ENCODE measurements around the gene NAP1L5.

NAP1L5 gene

DNA sequence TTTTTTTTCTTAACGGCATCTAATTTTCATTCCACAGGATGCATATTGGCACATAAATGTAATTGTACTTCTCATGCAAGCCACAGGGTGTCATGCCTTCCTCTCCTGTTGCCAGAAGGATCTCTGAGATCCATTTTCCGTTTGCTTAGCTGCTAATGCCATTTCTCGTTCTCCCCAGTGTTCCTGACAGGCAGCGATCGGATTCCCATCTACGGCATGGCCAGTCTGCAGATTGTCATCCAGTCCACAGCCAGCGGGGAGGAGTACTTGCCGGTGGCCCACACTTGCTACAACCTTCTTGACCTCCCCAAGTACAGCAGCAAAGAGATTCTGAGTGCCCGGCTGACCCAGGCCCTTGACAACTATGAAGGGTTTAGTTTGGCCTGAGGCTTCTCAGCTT is 8.9 kb upstream of the NAP1L5 start:
- TF ChIP-seq ZFP3 (CRISPR knock-in tag; IDR thresholded peaks at IDR 0.05) (no peak), SNAI2 (CRISPR knock-in tag; IDR thresholded peaks at IDR 0.05) (no peak), ISL1 (CRISPR knock-in tag; IDR thresholded peaks at IDR 0.05) (no peak), ZFP30 (CRISPR knock-in tag; IDR thresholded peaks at IDR 0.05) (no peak)
- TF ChIP-seq, protein P1, sequence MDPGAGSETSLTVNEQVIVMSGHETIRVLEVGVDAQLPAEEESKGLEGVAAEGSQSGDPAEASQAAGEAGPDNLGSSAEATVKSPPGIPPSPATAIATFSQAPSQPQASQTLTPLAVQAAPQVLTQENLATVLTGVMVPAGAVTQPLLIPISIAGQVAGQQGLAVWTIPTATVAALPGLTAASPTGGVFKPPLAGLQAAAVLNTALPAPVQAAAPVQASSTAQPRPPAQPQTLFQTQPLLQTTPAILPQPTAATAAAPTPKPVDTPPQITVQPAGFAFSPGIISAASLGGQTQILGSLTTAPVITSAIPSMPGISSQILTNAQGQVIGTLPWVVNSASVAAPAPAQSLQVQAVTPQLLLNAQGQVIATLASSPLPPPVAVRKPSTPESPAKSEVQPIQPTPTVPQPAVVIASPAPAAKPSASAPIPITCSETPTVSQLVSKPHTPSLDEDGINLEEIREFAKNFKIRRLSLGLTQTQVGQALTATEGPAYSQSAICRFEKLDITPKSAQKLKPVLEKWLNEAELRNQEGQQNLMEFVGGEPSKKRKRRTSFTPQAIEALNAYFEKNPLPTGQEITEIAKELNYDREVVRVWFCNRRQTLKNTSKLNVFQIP (CRISPR knock-in tag; IDR thresholded peaks at IDR 0.05; ENCODE audit: borderline replicate concordance, low read depth), result no peak
- peak; percentile 97 for ATAC-seq

DNA sequence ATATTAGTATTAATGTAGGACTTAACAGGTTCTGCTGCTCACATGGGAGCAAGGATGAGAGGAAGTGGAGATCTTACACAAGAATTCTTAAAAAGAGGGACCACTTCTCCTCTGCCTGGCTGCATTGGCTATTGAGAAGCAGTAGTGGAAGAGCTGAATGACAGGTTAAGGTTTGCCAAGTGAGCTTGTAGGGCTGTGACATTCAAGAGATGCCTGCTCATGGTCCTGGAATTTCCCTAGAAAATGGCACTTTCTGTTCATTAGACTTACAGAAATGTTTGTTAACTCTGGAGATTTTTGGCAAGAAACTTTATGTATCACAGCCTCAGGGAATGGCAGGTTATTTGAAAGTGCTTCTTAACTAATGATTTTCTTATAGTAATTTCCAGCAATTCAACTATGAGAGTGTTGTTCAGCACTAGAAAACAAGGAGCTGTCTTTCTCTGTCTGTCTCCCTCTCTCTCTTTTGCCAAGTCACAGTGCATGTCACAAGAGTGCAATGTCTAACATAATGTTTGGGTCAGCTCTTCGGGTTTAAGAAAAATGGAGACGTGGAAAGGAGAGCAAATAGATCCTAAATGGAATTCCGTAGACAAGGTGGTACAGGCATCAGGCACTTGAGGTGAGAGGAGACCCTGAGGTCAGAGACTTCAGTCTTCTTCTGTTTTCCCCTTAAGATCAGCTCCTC is 8.3 kb upstream of the NAP1L5 start:
- peak; percentile 69 for ATAC-seq
- TF ChIP-seq CSDC2 (CRISPR knock-in tag; IDR thresholded peaks at IDR 0.05) (no peak), SNAI2 (CRISPR knock-in tag; IDR thresholded peaks at IDR 0.05) (no peak), RARB (CRISPR knock-in tag; IDR thresholded peaks at IDR 0.05) (no peak), PPARA (CRISPR knock-in tag; IDR thresholded peaks at IDR 0.05; ENCODE audit: borderline replicate concordance) (no peak), TCF4 (CRISPR knock-in tag; IDR thresholded peaks at IDR 0.05; ENCODE audit: borderline replicate concordance) (no peak), ZNF8 (CRISPR knock-in tag; IDR thresholded peaks at IDR 0.05) (no peak), ARNTL (CRISPR knock-in tag; IDR thresholded peaks at IDR 0.05; ENCODE audit: borderline replicate concordance, low read depth) (no peak), BACH2 (CRISPR knock-in tag; IDR thresholded peaks at IDR 0.05; ENCODE audit: borderline replicate concordance) (no peak), ZFP3 (CRISPR knock-in tag; IDR thresholded peaks at IDR 0.05) (no peak)
- TF ChIP-seq, protein P2, sequence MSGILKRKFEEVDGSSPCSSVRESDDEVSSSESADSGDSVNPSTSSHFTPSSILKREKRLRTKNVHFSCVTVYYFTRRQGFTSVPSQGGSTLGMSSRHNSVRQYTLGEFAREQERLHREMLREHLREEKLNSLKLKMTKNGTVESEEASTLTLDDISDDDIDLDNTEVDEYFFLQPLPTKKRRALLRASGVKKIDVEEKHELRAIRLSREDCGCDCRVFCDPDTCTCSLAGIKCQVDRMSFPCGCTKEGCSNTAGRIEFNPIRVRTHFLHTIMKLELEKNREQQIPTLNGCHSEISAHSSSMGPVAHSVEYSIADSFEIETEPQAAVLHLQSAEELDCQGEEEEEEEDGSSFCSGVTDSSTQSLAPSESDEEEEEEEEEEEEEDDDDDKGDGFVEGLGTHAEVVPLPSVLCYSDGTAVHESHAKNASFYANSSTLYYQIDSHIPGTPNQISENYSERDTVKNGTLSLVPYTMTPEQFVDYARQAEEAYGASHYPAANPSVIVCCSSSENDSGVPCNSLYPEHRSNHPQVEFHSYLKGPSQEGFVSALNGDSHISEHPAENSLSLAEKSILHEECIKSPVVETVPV (CRISPR knock-in tag; IDR thresholded peaks at IDR 0.05), result no peak
- TF ChIP-seq, protein P3, sequence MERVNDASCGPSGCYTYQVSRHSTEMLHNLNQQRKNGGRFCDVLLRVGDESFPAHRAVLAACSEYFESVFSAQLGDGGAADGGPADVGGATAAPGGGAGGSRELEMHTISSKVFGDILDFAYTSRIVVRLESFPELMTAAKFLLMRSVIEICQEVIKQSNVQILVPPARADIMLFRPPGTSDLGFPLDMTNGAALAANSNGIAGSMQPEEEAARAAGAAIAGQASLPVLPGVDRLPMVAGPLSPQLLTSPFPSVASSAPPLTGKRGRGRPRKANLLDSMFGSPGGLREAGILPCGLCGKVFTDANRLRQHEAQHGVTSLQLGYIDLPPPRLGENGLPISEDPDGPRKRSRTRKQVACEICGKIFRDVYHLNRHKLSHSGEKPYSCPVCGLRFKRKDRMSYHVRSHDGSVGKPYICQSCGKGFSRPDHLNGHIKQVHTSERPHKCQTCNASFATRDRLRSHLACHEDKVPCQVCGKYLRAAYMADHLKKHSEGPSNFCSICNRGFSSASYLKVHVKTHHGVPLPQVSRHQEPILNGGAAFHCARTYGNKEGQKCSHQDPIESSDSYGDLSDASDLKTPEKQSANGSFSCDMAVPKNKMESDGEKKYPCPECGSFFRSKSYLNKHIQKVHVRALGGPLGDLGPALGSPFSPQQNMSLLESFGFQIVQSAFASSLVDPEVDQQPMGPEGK (CRISPR knock-in tag; IDR thresholded peaks at IDR 0.05; ENCODE audit: borderline replicate concordance), result no peak

DNA sequence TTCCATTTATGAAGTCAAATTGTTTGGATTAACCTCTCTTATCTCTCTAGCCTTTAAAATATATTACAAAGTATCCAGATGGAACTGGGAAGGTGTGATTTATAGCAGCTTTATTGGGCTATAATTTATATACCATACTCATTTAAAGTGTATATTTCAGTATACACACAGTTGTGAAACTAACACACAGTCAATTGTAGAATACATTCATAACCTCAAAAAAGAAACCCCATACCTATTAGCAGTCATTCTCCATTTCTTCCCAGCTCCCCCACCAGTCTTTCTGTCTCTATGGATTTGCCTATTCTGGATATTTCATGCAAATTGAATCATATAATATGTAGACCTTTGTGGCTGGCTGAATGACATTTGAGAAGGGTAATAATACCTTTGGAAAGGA is 7.6 kb upstream of the NAP1L5 start:
- TF ChIP-seq ARNTL (CRISPR knock-in tag; IDR thresholded peaks at IDR 0.05; ENCODE audit: borderline replicate concordance, low read depth), result no peak
- TF ChIP-seq, protein P4, sequence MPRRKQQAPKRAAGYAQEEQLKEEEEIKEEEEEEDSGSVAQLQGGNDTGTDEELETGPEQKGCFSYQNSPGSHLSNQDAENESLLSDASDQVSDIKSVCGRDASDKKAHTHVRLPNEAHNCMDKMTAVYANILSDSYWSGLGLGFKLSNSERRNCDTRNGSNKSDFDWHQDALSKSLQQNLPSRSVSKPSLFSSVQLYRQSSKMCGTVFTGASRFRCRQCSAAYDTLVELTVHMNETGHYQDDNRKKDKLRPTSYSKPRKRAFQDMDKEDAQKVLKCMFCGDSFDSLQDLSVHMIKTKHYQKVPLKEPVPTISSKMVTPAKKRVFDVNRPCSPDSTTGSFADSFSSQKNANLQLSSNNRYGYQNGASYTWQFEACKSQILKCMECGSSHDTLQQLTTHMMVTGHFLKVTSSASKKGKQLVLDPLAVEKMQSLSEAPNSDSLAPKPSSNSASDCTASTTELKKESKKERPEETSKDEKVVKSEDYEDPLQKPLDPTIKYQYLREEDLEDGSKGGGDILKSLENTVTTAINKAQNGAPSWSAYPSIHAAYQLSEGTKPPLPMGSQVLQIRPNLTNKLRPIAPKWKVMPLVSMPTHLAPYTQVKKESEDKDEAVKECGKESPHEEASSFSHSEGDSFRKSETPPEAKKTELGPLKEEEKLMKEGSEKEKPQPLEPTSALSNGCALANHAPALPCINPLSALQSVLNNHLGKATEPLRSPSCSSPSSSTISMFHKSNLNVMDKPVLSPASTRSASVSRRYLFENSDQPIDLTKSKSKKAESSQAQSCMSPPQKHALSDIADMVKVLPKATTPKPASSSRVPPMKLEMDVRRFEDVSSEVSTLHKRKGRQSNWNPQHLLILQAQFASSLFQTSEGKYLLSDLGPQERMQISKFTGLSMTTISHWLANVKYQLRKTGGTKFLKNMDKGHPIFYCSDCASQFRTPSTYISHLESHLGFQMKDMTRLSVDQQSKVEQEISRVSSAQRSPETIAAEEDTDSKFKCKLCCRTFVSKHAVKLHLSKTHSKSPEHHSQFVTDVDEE (CRISPR knock-in tag; IDR thresholded peaks at IDR 0.05), result no peak
- no peak for TF ChIP-seq ZNF8 (CRISPR knock-in tag; IDR thresholded peaks at IDR 0.05)
- no peak for TF ChIP-seq OSR1 (CRISPR knock-in tag; IDR thresholded peaks at IDR 0.05)
- TF ChIP-seq PPARA (CRISPR knock-in tag; IDR thresholded peaks at IDR 0.05; ENCODE audit: borderline replicate concordance), result no peak
- TF ChIP-seq ESRRG (CRISPR knock-in tag; IDR thresholded peaks at IDR 0.05), result no peak
- TF ChIP-seq BACH2 (CRISPR knock-in tag; IDR thresholded peaks at IDR 0.05; ENCODE audit: borderline replicate concordance), result no peak
- no peak for TF ChIP-seq ZNF565 (CRISPR knock-in tag; conservative IDR thresholded peaks at IDR 0.05; ENCODE audit: low read depth)
- no peak for ATAC-seq

DNA sequence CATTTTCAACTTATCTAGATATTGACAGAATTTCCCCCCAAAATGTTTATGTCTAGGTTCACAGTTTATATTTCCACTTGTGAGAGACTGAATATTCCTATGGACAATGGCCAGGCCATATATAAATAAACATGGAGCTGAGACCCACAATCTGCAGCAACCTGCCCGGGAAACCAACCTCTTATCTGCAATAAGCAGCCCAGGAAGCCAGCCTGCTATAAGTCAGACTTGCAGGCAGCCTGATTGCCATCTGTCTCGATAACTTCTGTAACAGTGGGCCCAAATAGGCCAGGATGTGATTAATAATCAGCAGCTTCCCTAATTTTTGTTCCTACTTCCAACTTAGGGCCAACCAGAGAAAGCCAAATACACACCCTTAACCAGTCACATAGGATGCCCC is 5.2 kb upstream of the NAP1L5 start:
- ATAC-seq, result no peak
- TF ChIP-seq ARNTL (CRISPR knock-in tag; IDR thresholded peaks at IDR 0.05; ENCODE audit: borderline replicate concordance, low read depth) (no peak), CSDC2 (CRISPR knock-in tag; IDR thresholded peaks at IDR 0.05) (no peak), GLIS3 (CRISPR knock-in tag; IDR thresholded peaks at IDR 0.05) (no peak), TCF4 (CRISPR knock-in tag; IDR thresholded peaks at IDR 0.05; ENCODE audit: borderline replicate concordance) (no peak), BACH2 (CRISPR knock-in tag; IDR thresholded peaks at IDR 0.05; ENCODE audit: borderline replicate concordance) (no peak), OSR1 (CRISPR knock-in tag; IDR thresholded peaks at IDR 0.05) (no peak), ZNF8 (CRISPR knock-in tag; IDR thresholded peaks at IDR 0.05) (no peak), ZFP3 (CRISPR knock-in tag; IDR thresholded peaks at IDR 0.05) (no peak), ZNF70 (CRISPR knock-in tag; IDR thresholded peaks at IDR 0.05) (no peak)
- TF ChIP-seq, protein P4 (CRISPR knock-in tag; IDR thresholded peaks at IDR 0.05), result no peak
- TF ChIP-seq, protein P2 (CRISPR knock-in tag; IDR thresholded peaks at IDR 0.05), result no peak
- TF ChIP-seq, protein P5, sequence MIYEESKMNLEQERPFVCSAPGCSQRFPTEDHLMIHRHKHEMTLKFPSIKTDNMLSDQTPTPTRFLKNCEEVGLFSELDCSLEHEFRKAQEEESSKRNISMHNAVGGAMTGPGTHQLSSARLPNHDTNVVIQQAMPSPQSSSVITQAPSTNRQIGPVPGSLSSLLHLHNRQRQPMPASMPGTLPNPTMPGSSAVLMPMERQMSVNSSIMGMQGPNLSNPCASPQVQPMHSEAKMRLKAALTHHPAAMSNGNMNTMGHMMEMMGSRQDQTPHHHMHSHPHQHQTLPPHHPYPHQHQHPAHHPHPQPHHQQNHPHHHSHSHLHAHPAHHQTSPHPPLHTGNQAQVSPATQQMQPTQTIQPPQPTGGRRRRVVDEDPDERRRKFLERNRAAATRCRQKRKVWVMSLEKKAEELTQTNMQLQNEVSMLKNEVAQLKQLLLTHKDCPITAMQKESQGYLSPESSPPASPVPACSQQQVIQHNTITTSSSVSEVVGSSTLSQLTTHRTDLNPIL (CRISPR knock-in tag; IDR thresholded peaks at IDR 0.05; ENCODE audit: low read depth), result no peak
